GM18505 (cell line): Measurements from ENCODE around the gene TGIF2.

Source experiments
- ATAC-seq: cut with Tn5 transposase; IDR thresholded peaks from one replicate; pipeline ENCODE4 v1.9.1; 2021; ENCODE audit not compliant: unreplicated experiment
- POLR2A ChIP-seq: IDR thresholded peaks from 4 replicates; pipeline ENCODE4 v1.6.1; 2011; ENCODE audit warnings: borderline replicate concordance; ENCODE audit not compliant: insufficient read depth, insufficient read length; ENCODE audit errors: extremely low read depth

TGIF2 gene

GRCh38 chr20:36579996-36580545 lies 6.7 kb downstream of the TGIF2 start:
- ATAC-seq, result no peak
- TF ChIP-seq POLR2A, result no peak

GRCh38 chr20:36582322-36582721 lies 8.9 kb downstream of the TGIF2 start:
- no peak for TF ChIP-seq POLR2A
- no peak for ATAC-seq

- TF ChIP-seq POLR2A, result no peak
Measured at GRCh38 chr20:36582821-36583220, 9.4 kb downstream of the TGIF2 start.

GRCh38 chr20:36584018-36584481 lies 10.7 kb downstream of the TGIF2 start:
- no peak for ATAC-seq
- TF ChIP-seq POLR2A, result no peak

More at GRCh38 chr20:36582821-36583220, 9.4 kb downstream of the TGIF2 start:
- ATAC-seq, result no peak

- TF ChIP-seq POLR2A, result no peak
- ATAC-seq, result no peak
Measured at GRCh38 chr20:36585410-36586125, 12.2 kb downstream of the TGIF2 start.

GRCh38 chr20:36587388-36588070 lies 14.1 kb downstream of the TGIF2 start:
- ATAC-seq, result no peak
- TF ChIP-seq POLR2A, result no peak

- TF ChIP-seq POLR2A, result no peak
- no peak for ATAC-seq
Measured at GRCh38 chr20:36591281-36591680, 17.9 kb downstream of the TGIF2 start.

- no peak for TF ChIP-seq POLR2A
Measured at GRCh38 chr20:36591854-36592641, 18.7 kb downstream of the TGIF2 start.

GRCh38 chr20:36593347-36593929 lies 20.0 kb downstream of the TGIF2 start:
- ATAC-seq, result no peak
- no peak for TF ChIP-seq POLR2A

More at GRCh38 chr20:36591854-36592641, 18.7 kb downstream of the TGIF2 start:
- ATAC-seq, result no peak

GRCh38 chr20:36599912-36600345 lies 26.5 kb downstream of the TGIF2 start:
- no peak for ATAC-seq
- TF ChIP-seq POLR2A, result no peak

GRCh38 chr20:36601540-36601939 lies 28.1 kb downstream of the TGIF2 start:
- TF ChIP-seq POLR2A, result no peak
- no peak for ATAC-seq

- peak; percentile 34 for ATAC-seq
- TF ChIP-seq POLR2A, result no peak
Measured at GRCh38 chr20:36604952-36605398, 31.6 kb downstream of the TGIF2 start.
